Activated CD4-positive, alpha-beta T cell treated with anti-CD3 and anti-CD28 coated beads for 4 hours (primary cell): Measurements from ENCODE around the gene GCM1.

Experiments
- DNase-seq, 2 donors: peaks; one replicate each; pipeline ENCODE4 v3.0.0-alpha.2; 2020

Gene GCM1

GRCh38 chr6:53151676-53152075 is 3.0 kb upstream of the GCM1 start:
- DNase-seq: no peak

GRCh38 chr6:53144802-53145201 is 3.8 kb downstream of the GCM1 start:
- no peak for DNase-seq

GRCh38 chr6:53143710-53144109 is 4.9 kb downstream of the GCM1 start:
- no peak for DNase-seq

- DNase-seq: no peak
Measured at GRCh38 chr6:53142810-53143209, 5.8 kb downstream of the GCM1 start.

- DNase-seq: no peak
Measured at GRCh38 chr6:53139841-53140413, 8.7 kb downstream of the GCM1 start.

GRCh38 chr6:53136000-53136609 is 12.5 kb downstream of the GCM1 start:
- no peak for DNase-seq

- DNase-seq: no peak
Measured at GRCh38 chr6:53134601-53135235, 13.9 kb downstream of the GCM1 start.

- DNase-seq: no peak
Measured at GRCh38 chr6:53133961-53134360, 14.7 kb downstream of the GCM1 start.

GRCh38 chr6:53130569-53131290 is 17.9 kb downstream of the GCM1 start:
- no peak for DNase-seq

GRCh38 chr6:53128842-53129241 is 19.8 kb downstream of the GCM1 start:
- DNase-seq: no peak

- no peak for DNase-seq
Measured at GRCh38 chr6:53125276-53125675, 23.4 kb downstream of the GCM1 start.

GRCh38 chr6:53124131-53124800 is 24.4 kb downstream of the GCM1 start:
- DNase-seq: no peak

- DNase-seq: no peak
Measured at GRCh38 chr6:53119772-53120409, 28.8 kb downstream of the GCM1 start.

- DNase-seq: no peak
Measured at GRCh38 chr6:53119349-53119748, 29.3 kb downstream of the GCM1 start.

GRCh38 chr6:53115741-53116140 is 32.9 kb downstream of the GCM1 start:
- DNase-seq: no peak

- no peak for DNase-seq
Measured at GRCh38 chr6:53115113-53115512, 33.5 kb downstream of the GCM1 start.

- no peak for DNase-seq
Measured at GRCh38 chr6:53113742-53114141, 34.9 kb downstream of the GCM1 start.

- no peak for DNase-seq
Measured at GRCh38 chr6:53112871-53113270, 35.8 kb downstream of the GCM1 start.

- no peak for DNase-seq
Measured at GRCh38 chr6:53112404-53112803, 36.2 kb downstream of the GCM1 start.

GRCh38 chr6:53111865-53112264 is 36.8 kb downstream of the GCM1 start:
- DNase-seq: no peak

- no peak for DNase-seq
Measured at GRCh38 chr6:53109612-53110011, 39.0 kb downstream of the GCM1 start.

- DNase-seq: no peak
Measured at GRCh38 chr6:53107091-53107490, 41.5 kb downstream of the GCM1 start.

GRCh38 chr6:53104916-53105315 is 43.7 kb downstream of the GCM1 start:
- no peak for DNase-seq
